Left lobe of liver (tissue), 2 donors: ENCODE data around the gene HACD1. TPM values are rescaled to one million over a fixed set of nuclear protein-coding genes. Genes with fewer than 3 reads are reported as not detected.

Experiments
- ATAC-seq: fragments of 200-7000 bp; cut with Tn5 transposase; one replicate; pipeline ENCODE4 v1.9.1; 2020; ENCODE audit warnings: mild to moderate bottlenecking, moderate library complexity
- DNase-seq: peaks from one replicate; pipeline ENCODE4 v3.0.0-alpha.2; 2020; ENCODE audit warnings: low spot score
- total RNA-seq: library from RNA; stranded (reverse); gene quantifications from one replicate; pipeline ENCODE4 v1.2.1, GENCODE V29; 2021
- donor health status: DM: no; HTN: no; CAD: no; lungs with moderate emphysema.
- donor health status: DM: no; HTN: yes; CAD: no.

Gene HACD1
- total RNA-seq, 1 donor from 2014 or later = 2.9 TPM

DNA sequence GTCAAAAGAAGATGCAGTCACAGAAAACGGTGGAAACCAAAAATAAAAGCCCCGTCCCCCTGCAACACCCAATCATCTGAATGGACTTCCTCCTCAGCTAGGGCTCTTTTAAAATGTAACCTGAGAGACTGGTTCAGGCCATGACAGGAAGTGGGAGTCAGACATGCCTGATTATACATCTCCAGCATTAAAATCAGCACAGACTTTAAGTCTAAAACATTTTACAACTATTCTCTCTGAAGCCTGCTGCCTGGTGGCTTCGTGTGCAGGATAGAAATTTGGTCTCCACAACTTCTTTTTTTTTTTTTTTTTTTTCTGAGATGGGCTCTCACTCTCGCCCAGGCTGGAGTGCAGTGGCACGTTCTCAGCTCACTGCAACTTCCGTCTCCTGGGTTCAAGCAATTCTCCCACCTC lies 30.3 kb downstream of the HACD1 start:
- no peak for ATAC-seq
- no peak for DNase-seq

DNA sequence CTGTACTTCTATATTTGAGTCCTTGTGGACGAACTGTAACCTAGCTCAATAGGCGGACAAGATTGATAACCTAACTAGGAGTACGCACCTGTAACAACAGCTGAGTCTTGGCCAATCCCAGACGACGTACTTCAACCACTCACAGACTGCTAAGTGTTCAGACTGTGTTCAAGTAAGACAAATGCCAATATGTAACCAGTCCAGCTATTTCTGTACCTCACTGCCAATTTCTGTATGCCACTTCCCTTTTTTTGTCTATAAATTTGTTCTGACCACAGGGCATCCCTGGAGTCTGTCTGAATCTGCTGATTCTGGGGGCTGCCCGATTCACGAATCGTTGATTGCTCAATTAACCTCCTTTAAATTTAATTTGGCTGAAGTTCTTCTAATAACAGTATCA lies 32.2 kb downstream of the HACD1 start:
- DNase-seq = no peak
- no peak for ATAC-seq

DNA sequence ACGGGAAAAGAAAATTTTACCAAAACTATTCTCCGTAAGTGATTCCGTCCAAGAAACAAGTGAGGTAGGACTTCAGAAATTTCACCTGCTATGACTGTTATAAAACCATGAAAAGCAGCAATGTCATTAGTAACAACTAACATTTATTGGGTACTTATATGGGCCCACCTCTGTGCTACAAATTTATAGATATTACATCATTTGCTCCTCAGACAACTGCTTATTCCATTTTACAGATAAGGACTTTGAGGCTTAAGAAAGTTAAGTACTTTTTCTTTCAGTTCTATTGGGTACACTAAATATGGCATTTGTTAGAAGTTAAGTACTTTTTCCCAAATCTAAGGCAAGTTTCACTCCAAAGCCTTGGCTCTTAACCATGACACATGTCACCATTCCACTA lies 36.3 kb downstream of the HACD1 start:
- ATAC-seq (no peak), DNase-seq (no peak)

DNA sequence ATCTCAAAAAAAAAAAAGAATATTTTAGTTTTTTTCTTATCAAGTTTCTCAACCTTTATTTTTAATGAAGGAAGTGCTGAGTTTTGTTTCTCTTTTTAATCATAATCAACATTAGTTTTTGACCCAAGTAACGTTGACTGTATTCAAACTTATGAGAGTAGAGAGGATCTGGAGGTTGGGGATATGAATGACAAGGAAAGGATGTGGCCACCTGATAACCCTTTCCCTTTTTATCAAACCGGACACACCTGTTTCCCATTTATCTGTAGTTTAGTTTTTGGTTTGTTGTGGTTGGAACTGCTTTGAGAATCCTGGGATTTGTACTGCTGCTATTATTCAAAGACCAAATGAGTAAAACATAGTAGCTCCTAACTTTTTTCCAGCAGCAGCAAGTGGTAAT lies 38.6 kb downstream of the HACD1 start:
- DNase-seq = no peak
- ATAC-seq = peak; percentile 49

DNA sequence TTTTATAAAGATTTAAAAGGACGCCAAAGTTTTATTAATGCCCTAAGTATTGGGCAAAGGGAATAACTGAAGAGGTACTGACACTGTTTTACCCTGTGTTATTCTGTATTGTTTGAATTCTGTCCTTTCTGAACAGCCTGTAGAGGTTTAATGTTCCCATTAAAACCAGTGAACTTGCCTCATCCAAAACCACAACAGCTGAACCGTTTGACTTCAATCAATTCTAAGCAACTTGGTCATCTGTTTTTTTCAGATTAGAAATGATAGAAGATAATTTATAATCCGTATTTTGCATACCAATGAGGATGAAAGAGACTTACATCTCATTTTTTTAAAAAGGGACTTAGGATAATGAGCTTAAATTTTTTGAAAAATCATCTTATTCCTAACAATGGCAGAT lies 40.4 kb downstream of the HACD1 start:
- DNase-seq (no peak), ATAC-seq (no peak)

DNA sequence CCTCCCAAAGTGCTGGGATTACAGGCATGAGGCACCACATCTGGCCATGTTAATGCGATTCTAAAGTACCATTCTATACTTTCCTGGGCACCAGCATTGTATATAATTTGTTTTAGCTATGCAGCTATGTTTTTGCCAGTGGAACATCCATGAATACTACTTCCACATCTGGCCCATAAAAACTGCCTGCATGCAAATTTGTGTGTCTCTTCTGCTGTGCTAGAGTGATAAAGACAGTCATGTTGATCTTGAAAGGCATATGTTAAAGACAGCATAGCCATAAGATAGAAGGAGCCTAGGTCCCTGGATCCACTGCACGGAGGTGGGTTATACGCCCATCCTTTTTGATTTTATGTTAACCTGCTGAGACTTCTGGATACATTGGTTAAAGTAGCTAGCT lies 52.3 kb downstream of the HACD1 start:
- ATAC-seq (no peak), DNase-seq (no peak)

DNA sequence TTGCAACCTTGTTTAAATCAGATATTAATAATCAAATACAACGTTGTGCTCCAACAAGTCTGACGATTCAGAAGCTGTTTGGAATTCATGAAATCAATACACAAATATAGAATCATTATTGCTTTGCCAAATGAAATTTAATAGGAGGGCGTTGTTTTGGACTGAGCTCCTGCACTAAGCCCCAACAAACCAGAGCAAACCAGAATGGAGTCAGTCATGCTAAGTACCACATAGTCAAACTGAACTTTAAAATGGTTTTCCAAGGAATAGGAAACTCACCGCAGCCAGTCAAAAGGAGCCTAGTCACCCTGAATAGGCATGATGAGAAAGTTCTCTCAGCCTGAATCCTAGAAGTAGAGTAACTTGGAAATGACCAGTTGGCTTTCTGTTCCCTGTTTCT lies 53.7 kb downstream of the HACD1 start:
- ATAC-seq = no peak

DNA sequence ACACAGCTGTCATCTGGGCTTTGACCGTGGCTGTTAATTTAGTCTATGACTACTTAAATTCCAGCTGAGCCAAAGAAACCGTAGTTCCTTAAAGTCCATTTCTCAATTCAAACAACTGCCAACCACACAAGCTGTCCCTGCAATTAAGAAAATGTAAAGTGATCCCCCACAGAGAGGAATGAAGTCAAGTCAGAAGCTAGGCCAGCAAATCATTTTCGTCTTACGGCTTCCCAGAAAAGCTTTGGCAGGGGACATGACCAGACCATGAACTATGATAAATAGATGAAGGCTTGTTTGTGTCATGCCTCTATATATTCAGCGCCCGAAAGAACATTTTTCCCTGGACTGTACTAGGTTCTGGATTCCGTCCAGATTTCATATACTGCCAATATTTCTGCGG lies 54.6 kb downstream of the HACD1 start:
- DNase-seq (no peak), ATAC-seq (no peak)

More for the DNA sequence above, 53.7 kb downstream of the HACD1 start:
- DNase-seq = no peak

DNA sequence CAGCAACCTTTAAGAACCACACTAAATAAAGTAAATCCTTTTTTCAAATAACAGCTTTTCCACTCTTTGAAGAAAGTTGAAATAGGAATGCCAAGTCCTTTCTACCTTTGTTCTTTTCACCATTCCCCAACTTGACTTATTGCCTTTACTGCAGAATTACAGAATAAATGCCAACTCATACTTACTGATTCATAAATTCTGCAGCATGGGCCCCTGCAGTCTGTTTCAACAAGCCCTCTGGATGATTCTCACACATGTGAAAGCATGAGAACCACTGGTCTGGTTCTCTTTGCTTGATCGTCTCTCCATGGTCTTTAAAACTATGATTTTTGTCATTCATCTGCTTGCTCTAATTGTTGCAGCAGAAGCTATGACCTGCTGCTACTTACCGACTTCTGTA lies 56.1 kb downstream of the HACD1 start:
- no peak for DNase-seq
- no peak for ATAC-seq

DNA sequence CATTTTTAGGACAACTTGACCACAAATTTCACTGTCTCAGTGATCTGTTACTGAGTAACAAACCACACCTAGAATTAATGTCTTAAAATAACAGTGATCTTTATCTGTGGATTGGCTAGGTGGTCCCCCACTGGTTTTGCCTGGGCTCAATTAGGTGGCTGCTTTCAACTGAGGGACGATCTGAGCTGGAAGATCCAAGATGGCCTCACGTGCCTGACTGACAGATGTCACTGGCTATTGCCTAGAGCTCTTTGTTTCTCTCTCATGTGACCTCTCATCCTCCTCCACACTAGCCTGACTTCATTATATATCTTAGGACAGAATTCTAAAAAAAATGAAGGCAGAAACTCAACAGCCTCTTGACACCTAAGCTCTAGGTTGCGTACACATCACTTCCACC lies 59.7 kb downstream of the HACD1 start:
- DNase-seq (no peak), ATAC-seq (no peak)

DNA sequence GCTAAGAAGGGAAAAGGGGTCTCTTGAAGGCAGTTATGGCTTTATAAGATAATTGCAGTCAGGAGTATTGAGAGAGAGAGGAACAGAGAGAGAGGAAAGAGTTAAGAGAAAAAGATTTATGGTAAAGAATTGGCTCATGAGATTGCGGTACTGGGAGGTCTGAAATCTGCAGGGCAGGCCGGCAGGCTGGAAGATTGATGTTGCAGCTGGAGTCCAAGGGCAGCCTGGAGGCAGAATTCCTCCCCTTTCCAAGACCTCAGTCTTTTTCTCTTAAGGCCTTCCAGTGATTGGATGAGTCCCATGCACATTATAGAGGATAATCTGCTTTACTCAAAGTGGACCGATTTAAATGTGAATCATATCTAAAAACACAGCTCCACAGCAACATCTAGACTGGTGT lies 68.4 kb downstream of the HACD1 start:
- DNase-seq (no peak), ATAC-seq (no peak)

DNA sequence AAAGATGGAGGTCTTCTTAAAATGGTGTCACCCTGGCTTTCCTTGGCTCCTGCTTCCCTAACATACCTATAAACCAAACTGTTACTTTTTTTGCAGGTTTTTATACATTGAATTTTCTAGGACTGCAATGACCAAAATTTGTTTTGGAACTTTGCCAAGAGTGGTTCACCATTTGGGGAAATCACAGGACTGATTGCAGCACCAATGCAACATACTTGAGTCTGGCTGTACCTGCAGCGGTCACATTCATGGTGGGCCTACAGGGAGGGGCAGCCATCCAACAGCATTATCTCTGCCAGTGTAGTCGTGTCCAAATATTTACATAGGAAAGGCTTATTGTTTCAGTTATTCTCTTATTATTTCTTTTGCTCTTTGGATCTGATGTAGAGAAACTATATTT lies 69.0 kb downstream of the HACD1 start:
- ATAC-seq (no peak), DNase-seq (no peak)

DNA sequence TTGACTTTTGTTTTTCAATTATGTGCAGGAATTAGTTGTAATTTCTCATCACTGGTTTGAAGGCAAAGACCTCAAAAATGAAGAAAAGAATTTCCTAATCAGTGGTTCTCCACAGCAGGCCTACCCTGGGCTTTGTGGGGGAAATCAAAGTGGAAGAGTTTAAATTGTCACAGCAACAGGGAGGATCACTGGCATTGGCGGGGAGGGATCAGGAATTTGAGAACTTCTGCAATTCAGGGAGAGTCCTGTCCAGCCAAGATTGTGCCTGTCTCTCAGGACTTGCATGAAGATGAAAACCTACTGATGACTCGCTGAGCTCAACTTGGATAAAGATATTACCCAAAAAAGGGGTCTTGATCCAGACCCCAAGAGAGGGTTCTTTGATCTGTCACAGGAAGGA lies 70.1 kb downstream of the HACD1 start:
- DNase-seq (no peak), ATAC-seq (no peak)

DNA sequence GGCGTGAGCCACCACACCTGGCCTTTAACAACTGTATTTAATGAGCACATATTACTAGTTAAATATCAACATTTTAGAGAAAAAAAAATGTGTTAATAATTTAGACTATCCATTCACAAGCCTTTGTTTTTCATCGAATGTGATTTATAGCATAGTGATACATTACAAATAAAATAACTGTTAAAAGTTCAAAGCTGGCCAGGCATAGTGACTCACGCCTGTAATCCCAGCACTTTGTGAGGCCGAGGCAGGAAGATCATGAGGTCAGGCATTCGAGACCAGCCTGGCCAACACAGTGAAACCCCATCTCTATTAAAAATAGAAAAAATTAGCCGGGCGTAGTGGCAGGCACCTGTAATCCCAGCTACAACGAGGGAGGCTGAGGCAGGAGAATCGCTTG lies 72.7 kb downstream of the HACD1 start:
- ATAC-seq (no peak), DNase-seq (no peak)

Other genes with a start within 250 kb of the HACD1 start
- 1.8 TPM for gene ST8SIA6, start 162.8 kb downstream of the HACD1 start, total RNA-seq
- gene STAM, start 26.8 kb upstream of the HACD1 start, total RNA-seq = 5.9 TPM
- gene TMEM236, start 134.8 kb upstream of the HACD1 start, total RNA-seq = 0.15 TPM
- gene MRC1, start 192.0 kb upstream of the HACD1 start, total RNA-seq = 30.9 TPM